MG63 (cell line): ENCODE data around the gene SLC39A12. TPM values are rescaled to one million over a fixed set of nuclear protein-coding genes. Genes with fewer than 3 reads are reported as not detected.
"Not testable (repeated sequence)": the region's sequence is repeated elsewhere in the genome, so short reads cannot be mapped to it uniquely, and the experiment has no call there.

Source experiments
- DNase-seq: peaks from one replicate; pipeline ENCODE4 v3.0.0-alpha.2; 2020
- H3K27me3 ChIP-seq: fragments of 250-450 bp; sonication (Bioruptor Pico); 2 replicates; pipeline ENCODE4 v1.5.1; 2020; ENCODE audit warnings: mild to moderate bottlenecking, moderate library complexity
- H3K36me3 ChIP-seq: fragments of 250-450 bp; sonication (Bioruptor Pico); 2 replicates; pipeline ENCODE4 v1.5.1; 2020; ENCODE audit warnings: mild to moderate bottlenecking, moderate library complexity
- H3K4me3 ChIP-seq: fragments of 250-450 bp; sonication (Bioruptor Pico); 2 replicates; pipeline ENCODE4 v1.5.1; 2020; ENCODE audit warnings: mild to moderate bottlenecking, moderate library complexity
- H3K9me3 ChIP-seq: fragments of 250-450 bp; sonication (Bioruptor Pico); 2 replicates; pipeline ENCODE4 v1.5.1; 2020; ENCODE audit warnings: mild to moderate bottlenecking, moderate library complexity
- total RNA-seq: library from RNA; depleted of rRNA; stranded (reverse); fragments of >200 nt; shearing (Covaris generic); gene quantifications from 2 replicates; pipeline ENCODE4 v1.2.3, GENCODE V29; 2014; ENCODE audit warnings: low replicate concordance; rRNA removed

The SLC39A12 gene
- 0.23 TPM in 1 of 2 replicates, not detected in the other for total RNA-seq

- Histone ChIP-seq H3K9me3 (no peaks in the 10 kb centered on the region), H3K4me3 (no peak within 1 kb of the TSS), H3K27me3 (no peaks in the 10 kb centered on the region), H3K36me3 (no peaks in the 10 kb centered on the region)
- no peak for DNase-seq
Observed at GRCh38 chr10:17951868-17952371, at the start of gene SLC39A12. TSS of gene SLC39A12 (plus strand) at chr10:17951918. CDS start at chr10:17953277, 1,359 bp downstream.

GRCh38 chr10:17904564-17904963 is 47.2 kb upstream of the SLC39A12 start:
- no peak overlapping the region for H3K4me3 ChIP-seq
- no peak for DNase-seq
- H3K36me3 ChIP-seq, result no peaks in the 10 kb centered on the region
- no peaks in the 10 kb centered on the region for H3K27me3 ChIP-seq
- H3K9me3 ChIP-seq, result no peaks in the 10 kb centered on the region

GRCh38 chr10:17905491-17905890 is 46.2 kb upstream of the SLC39A12 start:
- DNase-seq, result no peak
- Histone ChIP-seq H3K36me3 (no peaks in the 10 kb centered on the region), H3K27me3 (no peaks in the 10 kb centered on the region), H3K4me3 (no peak overlapping the region), H3K9me3 (no peaks in the 10 kb centered on the region)

GRCh38 chr10:17906002-17906401 is 45.7 kb upstream of the SLC39A12 start:
- Histone ChIP-seq H3K36me3 (no peaks in the 10 kb centered on the region), H3K9me3 (no peaks in the 10 kb centered on the region), H3K27me3 (no peaks in the 10 kb centered on the region), H3K4me3 (no peak overlapping the region)
- DNase-seq, result no peak

GRCh38 chr10:17907641-17908040 is 44.1 kb upstream of the SLC39A12 start:
- H3K4me3 ChIP-seq, result no peak overlapping the region
- no peaks in the 10 kb centered on the region for H3K36me3 ChIP-seq
- no peaks in the 10 kb centered on the region for H3K9me3 ChIP-seq
- no peak for DNase-seq
- no peaks in the 10 kb centered on the region for H3K27me3 ChIP-seq

- H3K9me3 ChIP-seq, result no peaks in the 10 kb centered on the region
- H3K36me3 ChIP-seq, result no peaks in the 10 kb centered on the region
- no peak overlapping the region for H3K4me3 ChIP-seq
- no peaks in the 10 kb centered on the region for H3K27me3 ChIP-seq
- peak; percentile 35 for DNase-seq
Observed at GRCh38 chr10:17910125-17910789, 41.5 kb upstream of the SLC39A12 start.

- Histone ChIP-seq H3K36me3 (no peaks in the 10 kb centered on the region), H3K27me3 (no peaks in the 10 kb centered on the region), H3K9me3 (no peaks in the 10 kb centered on the region), H3K4me3 (no peak overlapping the region)
- DNase-seq, result no peak
Observed at GRCh38 chr10:17912754-17913153, 39.0 kb upstream of the SLC39A12 start.

GRCh38 chr10:17913604-17914003 is 38.1 kb upstream of the SLC39A12 start:
- no peak overlapping the region for H3K4me3 ChIP-seq
- no peaks in the 10 kb centered on the region for H3K9me3 ChIP-seq
- H3K27me3 ChIP-seq, result no peaks in the 10 kb centered on the region
- no peak for DNase-seq
- H3K36me3 ChIP-seq, result no peaks in the 10 kb centered on the region

- peaks cover 2% of the 10 kb centered on the region; the same call in 1 of the 2 replicates for H3K9me3 ChIP-seq
- H3K36me3 ChIP-seq, result no peaks in the 10 kb centered on the region
- H3K27me3 ChIP-seq, result no peaks in the 10 kb centered on the region
- no peak overlapping the region for H3K4me3 ChIP-seq
- DNase-seq, result no peak
Observed at GRCh38 chr10:17914169-17915045, 37.3 kb upstream of the SLC39A12 start.

GRCh38 chr10:17915181-17915580 is 36.5 kb upstream of the SLC39A12 start:
- H3K9me3 ChIP-seq, result peaks cover 2% of the 10 kb centered on the region; the same call in 1 of the 2 replicates
- H3K4me3 ChIP-seq, result no peak overlapping the region
- no peak for DNase-seq
- no peaks in the 10 kb centered on the region for H3K36me3 ChIP-seq
- no peaks in the 10 kb centered on the region for H3K27me3 ChIP-seq

- DNase-seq, result no peak
- peaks cover 5% of the 10 kb centered on the region; the same call in 1 of the 2 replicates for H3K9me3 ChIP-seq
- no peaks in the 10 kb centered on the region for H3K27me3 ChIP-seq
- no peaks in the 10 kb centered on the region for H3K36me3 ChIP-seq
- H3K4me3 ChIP-seq, result no peak overlapping the region
Observed at GRCh38 chr10:17918187-17918903, 33.4 kb upstream of the SLC39A12 start.

- H3K36me3 ChIP-seq, result no peaks in the 10 kb centered on the region
- peaks cover 5% of the 10 kb centered on the region; the same call in 1 of the 2 replicates for H3K9me3 ChIP-seq
- H3K4me3 ChIP-seq, result no peak overlapping the region
- no peaks in the 10 kb centered on the region for H3K27me3 ChIP-seq
- no peak for DNase-seq
Observed at GRCh38 chr10:17921378-17921777, 30.3 kb upstream of the SLC39A12 start.

GRCh38 chr10:17923728-17924127 is 28.0 kb upstream of the SLC39A12 start:
- no peak overlapping the region for H3K4me3 ChIP-seq
- H3K27me3 ChIP-seq, result no peaks in the 10 kb centered on the region
- peak; percentile 82 for DNase-seq
- H3K36me3 ChIP-seq, result no peaks in the 10 kb centered on the region
- peaks cover 5% of the 10 kb centered on the region; the same call in 1 of the 2 replicates for H3K9me3 ChIP-seq

GRCh38 chr10:17943033-17943745 is 8.5 kb upstream of the SLC39A12 start:
- H3K4me3 ChIP-seq, result no peak overlapping the region
- no peaks in the 10 kb centered on the region for H3K27me3 ChIP-seq
- no peak for DNase-seq
- no peaks in the 10 kb centered on the region for H3K36me3 ChIP-seq
- no peaks in the 10 kb centered on the region for H3K9me3 ChIP-seq

- DNase-seq, H3K27me3 ChIP-seq, H3K9me3 ChIP-seq, H3K36me3 ChIP-seq, H3K4me3 ChIP-seq: not testable (repeated sequence)
Observed at GRCh38 chr10:17950269-17950668, 1.4 kb upstream of the SLC39A12 start.

- no peaks in the 10 kb centered on the region for H3K36me3 ChIP-seq
- no peaks in the 10 kb centered on the region for H3K9me3 ChIP-seq
- H3K27me3 ChIP-seq, result no peaks in the 10 kb centered on the region
- no peak overlapping the region for H3K4me3 ChIP-seq
- DNase-seq, result no peak
Observed at GRCh38 chr10:17950726-17951125, 992 bp upstream of the SLC39A12 start.
